Measurements from ENCODE around the gene GRID1.

The GRID1 gene

DNA sequence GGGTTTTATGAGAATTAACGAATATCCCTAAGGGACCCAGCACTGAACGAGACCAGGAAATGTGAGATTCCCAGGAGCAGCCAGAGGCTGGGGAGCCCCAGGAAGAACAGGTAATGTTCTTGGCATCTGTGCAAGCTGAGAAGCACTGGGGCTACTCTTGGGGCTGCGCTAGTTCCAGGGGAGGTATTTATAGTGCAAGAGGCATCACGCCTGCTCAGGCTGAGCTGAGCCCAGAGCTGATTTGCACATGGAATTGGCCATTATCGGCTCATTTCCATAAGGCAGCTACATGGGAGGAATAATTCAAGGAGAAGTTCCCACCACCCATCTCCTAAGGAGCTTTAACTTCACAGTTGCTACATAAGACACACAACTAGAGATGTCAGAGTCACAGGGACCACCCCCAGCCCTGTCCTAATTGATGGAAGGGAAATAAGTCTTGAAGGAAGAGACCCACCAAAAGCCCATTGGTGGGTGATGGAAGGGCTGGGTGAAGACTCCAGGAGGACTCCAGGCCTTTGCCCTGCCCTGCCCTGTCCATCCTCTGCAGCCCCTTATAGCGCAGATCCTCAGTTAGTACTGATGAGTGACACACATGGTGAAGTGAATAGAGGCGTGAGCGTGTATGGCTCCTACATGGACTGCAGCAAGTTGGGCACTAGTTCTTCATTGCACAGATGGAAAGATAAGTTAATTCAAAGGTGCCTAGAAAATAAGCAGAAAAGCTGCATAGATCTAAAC is 178.9 kb downstream of the GRID1 start:
- Mint-ChIP-seq H3K27ac (no peak overlapping the region), H3K27me3 (ENCODE audit: low read depth) (peaks cover 6% of the 10 kb centered on the region), H3K9me3 (no peaks in the 10 kb centered on the region), H3K4me3 (no peak overlapping the region), H3K4me1 (no peaks in the 10 kb centered on the region), H3K36me3 (ENCODE audit: low read depth) (no peaks in the 10 kb centered on the region)
- no peak for TF ChIP-seq CTCF (IDR thresholded peaks at IDR 0.05; ENCODE audit: unreplicated experiment in 3 of 3)

- Mint-ChIP-seq H3K27ac (no peak overlapping the region), H3K9me3 (no peaks in the 10 kb centered on the region), H3K36me3 (ENCODE audit: low read depth) (no peaks in the 10 kb centered on the region), H3K27me3 (ENCODE audit: low read depth) (peaks cover 6% of the 10 kb centered on the region), H3K4me3 (no peak overlapping the region), H3K4me1 (no peaks in the 10 kb centered on the region)
- no peak for TF ChIP-seq CTCF (IDR thresholded peaks at IDR 0.05; ENCODE audit: unreplicated experiment in 3 of 3)
Measured at GRCh38 chr10:86186633-86187032, 180.0 kb downstream of the GRID1 start.

DNA sequence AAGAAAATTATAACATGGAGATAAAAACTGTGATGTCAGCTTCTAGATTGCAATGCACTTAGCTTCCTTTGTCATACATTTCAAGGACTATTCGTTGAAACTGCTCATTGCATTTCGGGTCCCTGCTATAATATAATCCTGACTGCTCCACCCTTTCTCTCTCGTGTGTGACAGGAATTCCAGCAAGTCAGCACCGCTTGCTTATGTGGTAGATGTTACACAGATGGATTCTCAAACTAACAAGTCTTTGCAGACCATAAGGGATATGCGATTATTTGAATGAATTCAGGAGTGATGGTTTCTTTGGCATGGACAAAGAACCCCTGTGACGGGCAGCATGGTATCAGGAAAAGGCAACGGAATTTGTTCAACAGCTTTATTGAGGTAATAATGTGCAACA is 184.0 kb downstream of the GRID1 start:
- TF ChIP-seq CTCF (IDR thresholded peaks at IDR 0.05; ENCODE audit: unreplicated experiment in 3 of 3) = no peak
- Mint-ChIP-seq H3K36me3 (ENCODE audit: low read depth) (no peaks in the 10 kb centered on the region), H3K4me1 (no peaks in the 10 kb centered on the region), H3K27ac (no peak overlapping the region), H3K4me3 (no peak overlapping the region), H3K27me3 (ENCODE audit: low read depth) (peaks cover 3% of the 10 kb centered on the region), H3K9me3 (no peaks in the 10 kb centered on the region)

GRCh38 chr10:86182150-86182549 is 184.4 kb downstream of the GRID1 start:
- Mint-ChIP-seq H3K4me3 (no peak overlapping the region), H3K27ac (no peak overlapping the region), H3K36me3 (ENCODE audit: low read depth) (no peaks in the 10 kb centered on the region), H3K4me1 (no peaks in the 10 kb centered on the region), H3K9me3 (no peaks in the 10 kb centered on the region), H3K27me3 (ENCODE audit: low read depth) (no peaks in the 10 kb centered on the region)
- no peak for TF ChIP-seq CTCF (IDR thresholded peaks at IDR 0.05; ENCODE audit: unreplicated experiment in 3 of 3)

DNA sequence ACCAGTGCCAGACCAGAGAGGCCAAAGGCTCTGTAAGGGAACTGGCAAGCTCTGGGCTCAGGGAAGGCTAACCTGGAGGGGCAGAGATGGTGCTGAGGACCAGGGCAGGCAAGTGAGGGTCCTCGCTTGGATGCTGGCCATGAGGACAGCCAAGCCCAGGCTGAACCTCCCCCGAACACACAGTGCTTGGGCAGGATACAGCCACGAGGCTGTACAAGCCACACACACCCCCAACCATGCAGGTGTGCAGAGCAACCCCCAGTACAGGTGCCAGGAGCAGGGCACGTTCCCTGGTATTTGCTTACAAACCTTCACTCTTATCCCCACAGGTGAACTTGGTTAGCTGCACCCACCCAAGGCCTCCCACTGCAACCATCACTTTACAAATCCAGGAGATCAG is 185.7 kb downstream of the GRID1 start:
- no peaks in the 10 kb centered on the region for H3K4me1 Mint-ChIP-seq
- no peak overlapping the region for H3K4me3 Mint-ChIP-seq
- H3K36me3 Mint-ChIP-seq (ENCODE audit: low read depth) = no peaks in the 10 kb centered on the region
- no peak overlapping the region for H3K27ac Mint-ChIP-seq
- H3K9me3 Mint-ChIP-seq = no peaks in the 10 kb centered on the region
- H3K27me3 Mint-ChIP-seq (ENCODE audit: low read depth) = no peaks in the 10 kb centered on the region
- no peak for TF ChIP-seq CTCF (IDR thresholded peaks at IDR 0.05; ENCODE audit: unreplicated experiment in 3 of 3)

- H3K36me3 Mint-ChIP-seq (ENCODE audit: low read depth) = no peaks in the 10 kb centered on the region
- H3K4me1 Mint-ChIP-seq = no peaks in the 10 kb centered on the region
- TF ChIP-seq CTCF (IDR thresholded peaks at IDR 0.05; ENCODE audit: unreplicated experiment in 3 of 3) = no peak
- H3K4me3 Mint-ChIP-seq = no peak overlapping the region
- H3K27ac Mint-ChIP-seq = no peak overlapping the region
- H3K9me3 Mint-ChIP-seq = no peaks in the 10 kb centered on the region
- no peaks in the 10 kb centered on the region for H3K27me3 Mint-ChIP-seq (ENCODE audit: low read depth)
Measured at GRCh38 chr10:86179961-86180360, 186.6 kb downstream of the GRID1 start.

All from nephron (organoid).